Upper lobe of left lung (tissue), 4 donors: Measurements from ENCODE around the gene SLX4IP.

ENCODE experiments used
- EP300 ChIP-seq, 4 donors: sonication (generic); formaldehyde crosslinking; IDR thresholded peaks; one replicate each; pipeline ENCODE4 v1.5.1; 2017; ENCODE audit warnings: antibody characterized with exemption in 4 of 4, control low read depth in 2 of 4
- POLR2A ChIP-seq, 4 donors: fragments of 450-650 bp; IDR thresholded peaks; one replicate each; pipeline ENCODE4 v1.5.1; 2016 to 2017; ENCODE audit warnings: antibody characterized with exemption in 4 of 4, mild to moderate bottlenecking in 2 of 4
- POLR2AphosphoS5 ChIP-seq, 2 donors: sonication (generic); formaldehyde crosslinking; IDR thresholded peaks; one replicate each; pipeline ENCODE4 v1.5.1; 2017; ENCODE audit warnings: antibody characterized with exemption in 2 of 2
- TF ChIP-seq, protein P1 (sequence below), 6 experiments: fragments of 450-650 bp in 4 of 6; fragments of 200-600 bp in 2 of 6; sonication (generic) in 2 of 6; IDR thresholded peaks; one replicate each; pipeline ENCODE4 v1.5.1; 2016 to 2019; ENCODE audit warnings: antibody characterized with exemption in 6 of 6

DNA sequence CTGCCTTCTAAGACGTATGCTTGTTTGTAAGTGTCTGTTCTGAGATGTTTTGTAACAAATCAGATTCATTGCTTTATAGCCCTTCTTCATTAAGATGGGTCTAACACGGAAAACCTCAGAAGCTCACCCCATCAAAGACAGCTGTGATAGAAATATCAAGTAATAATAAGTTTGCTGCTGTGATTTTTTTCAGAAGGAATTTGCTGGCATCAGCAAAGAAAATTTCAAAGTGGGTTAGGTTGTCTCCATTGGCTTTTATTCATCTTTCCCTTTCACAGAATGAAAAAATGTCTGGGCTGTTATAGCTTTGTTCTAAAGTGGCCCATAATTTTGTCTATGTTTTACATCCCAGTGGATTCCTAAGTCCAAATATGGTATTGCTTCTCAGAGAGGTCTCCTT is 81.4 kb downstream of the SLX4IP start:
- TF ChIP-seq POLR2A (IDR thresholded peaks at IDR 0.05), result no peak
- TF ChIP-seq, protein P1, sequence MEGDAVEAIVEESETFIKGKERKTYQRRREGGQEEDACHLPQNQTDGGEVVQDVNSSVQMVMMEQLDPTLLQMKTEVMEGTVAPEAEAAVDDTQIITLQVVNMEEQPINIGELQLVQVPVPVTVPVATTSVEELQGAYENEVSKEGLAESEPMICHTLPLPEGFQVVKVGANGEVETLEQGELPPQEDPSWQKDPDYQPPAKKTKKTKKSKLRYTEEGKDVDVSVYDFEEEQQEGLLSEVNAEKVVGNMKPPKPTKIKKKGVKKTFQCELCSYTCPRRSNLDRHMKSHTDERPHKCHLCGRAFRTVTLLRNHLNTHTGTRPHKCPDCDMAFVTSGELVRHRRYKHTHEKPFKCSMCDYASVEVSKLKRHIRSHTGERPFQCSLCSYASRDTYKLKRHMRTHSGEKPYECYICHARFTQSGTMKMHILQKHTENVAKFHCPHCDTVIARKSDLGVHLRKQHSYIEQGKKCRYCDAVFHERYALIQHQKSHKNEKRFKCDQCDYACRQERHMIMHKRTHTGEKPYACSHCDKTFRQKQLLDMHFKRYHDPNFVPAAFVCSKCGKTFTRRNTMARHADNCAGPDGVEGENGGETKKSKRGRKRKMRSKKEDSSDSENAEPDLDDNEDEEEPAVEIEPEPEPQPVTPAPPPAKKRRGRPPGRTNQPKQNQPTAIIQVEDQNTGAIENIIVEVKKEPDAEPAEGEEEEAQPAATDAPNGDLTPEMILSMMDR (IDR thresholded peaks at IDR 0.05), result no peak
- no peak for TF ChIP-seq EP300 (IDR thresholded peaks at IDR 0.05)
- no peak for TF ChIP-seq POLR2AphosphoS5 (IDR thresholded peaks at IDR 0.05)
